ENCODE measurements around the gene ZIC4.

Gene ZIC4

DNA sequence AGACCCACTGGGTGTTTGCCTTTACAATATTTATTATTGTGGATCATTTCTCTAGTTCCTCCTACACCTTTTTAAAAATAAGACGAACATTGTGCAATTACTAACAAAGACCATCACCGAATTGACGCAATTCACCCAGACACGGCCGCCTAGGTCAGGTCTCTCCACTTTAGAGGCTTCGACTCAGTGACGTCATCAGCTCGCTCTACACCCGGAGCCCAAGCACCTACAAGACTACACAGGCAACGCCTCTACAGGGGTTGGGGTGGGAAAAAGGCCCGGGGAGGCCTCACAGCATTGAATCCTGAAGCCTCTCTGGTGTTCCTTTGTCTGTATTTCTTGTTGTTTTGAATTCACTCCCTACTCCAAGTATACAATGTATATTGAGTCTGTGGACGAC lies 16.6 kb downstream of the ZIC4 start:
- DNase-seq: no peak

DNA sequence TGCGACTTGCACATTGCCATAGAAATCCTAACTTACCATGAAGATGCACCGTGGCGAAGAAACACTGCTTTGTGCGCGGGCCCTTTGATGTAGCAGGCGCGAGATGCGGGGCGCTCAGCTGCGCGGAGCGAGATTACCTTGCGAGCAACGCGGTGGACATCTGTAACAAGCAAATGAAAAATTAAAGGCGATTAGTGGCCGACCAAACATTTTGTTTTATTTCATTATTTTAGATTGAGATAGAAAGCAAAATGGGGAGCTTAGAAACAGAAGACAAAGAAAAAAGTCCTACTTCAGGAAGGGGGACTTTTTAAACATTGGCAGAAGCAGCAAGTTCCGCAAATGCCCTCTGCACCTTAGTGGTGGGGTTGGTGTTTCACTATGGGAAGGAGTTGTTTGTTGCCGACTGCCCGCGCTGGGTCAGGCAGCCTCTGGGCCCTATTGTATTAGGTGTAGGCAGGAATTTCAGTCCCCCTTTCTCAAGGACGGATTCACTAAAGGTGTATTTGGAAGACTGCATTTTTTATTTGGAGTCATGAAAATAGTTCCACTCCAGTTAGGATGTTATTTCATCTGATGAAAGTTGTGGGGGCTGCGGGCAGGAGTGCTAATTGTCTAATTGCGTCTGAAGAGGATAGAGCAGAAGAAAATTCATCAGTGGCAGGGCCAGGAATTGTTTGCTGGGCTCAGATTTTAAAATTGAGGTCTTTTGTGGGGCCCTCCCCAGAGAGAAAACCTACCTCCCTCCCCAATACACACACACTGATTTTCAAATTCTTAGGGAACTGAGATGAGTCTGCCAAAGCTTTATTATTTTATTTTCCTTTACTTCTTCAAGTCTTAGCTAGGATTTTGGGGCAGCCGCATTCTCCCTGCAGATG lies 17.4 kb downstream of the ZIC4 start:
- DNase-seq: no peak

DNA sequence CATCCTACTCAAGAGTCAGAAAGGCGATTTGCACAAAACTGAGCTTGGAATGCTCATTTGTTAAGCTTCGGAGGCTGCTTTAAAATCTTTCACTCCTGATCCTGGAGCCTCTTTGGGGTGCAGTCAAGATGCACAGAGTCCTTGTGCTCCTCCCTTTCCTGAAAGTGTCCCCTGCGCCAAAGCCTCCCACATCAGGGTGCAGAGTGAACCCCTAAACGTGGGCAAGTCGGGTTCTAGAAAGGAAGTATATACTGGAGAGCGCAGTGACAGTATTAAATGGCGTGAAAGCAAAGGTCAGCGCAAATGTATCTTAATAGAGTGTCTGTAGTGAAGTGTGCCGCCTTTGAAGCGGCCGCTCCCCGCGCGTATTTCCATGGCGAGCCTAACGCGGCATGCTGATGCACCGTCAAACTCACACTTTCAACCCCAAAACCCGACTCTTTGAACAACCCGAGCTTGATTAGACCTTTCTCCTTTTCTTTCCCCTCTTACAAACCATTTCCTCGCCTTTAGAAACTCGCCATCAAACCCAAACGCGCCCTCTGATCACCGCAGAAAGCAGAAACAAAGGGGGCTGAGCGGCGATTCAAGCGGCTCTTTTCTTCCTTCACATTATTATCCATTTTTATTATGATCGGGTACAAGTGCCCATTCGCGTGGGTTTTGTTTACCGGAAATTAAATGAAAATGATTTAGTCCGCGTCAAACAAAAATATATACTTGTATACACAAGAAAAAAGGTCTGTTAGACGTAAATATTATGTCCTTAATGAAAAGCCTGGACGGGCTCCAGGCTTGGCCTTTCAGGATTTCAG lies 18.3 kb downstream of the ZIC4 start:
- DNase-seq: no peak

DNA sequence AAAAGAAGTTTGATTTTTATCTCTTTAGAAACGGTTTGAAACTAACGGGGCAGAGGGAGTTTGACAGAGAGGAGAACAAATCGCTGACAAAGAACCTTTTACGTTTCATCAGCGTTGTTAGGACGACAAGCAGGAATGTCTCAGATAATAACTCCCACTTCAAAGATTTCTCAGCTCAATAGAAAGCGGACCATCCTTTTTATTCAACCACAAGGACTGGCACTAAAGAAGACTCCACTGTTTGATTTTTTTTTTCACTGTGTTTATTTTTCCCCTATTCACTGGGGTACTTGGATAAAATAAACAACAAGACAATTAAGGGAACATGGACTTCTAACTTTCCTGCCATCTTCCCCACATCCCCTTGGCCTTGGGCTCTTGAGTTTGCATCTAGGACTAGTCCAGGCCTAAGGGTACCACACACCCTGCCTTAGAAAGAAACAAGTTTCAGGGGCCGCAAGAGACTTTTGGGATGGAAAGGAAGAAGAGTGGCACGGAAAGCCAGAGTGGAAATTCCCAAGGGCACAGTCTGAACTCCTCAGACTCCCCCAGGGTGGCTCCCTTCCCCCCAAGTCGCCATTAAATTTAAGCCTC lies 19.0 kb downstream of the ZIC4 start:
- no peak for DNase-seq

DNA sequence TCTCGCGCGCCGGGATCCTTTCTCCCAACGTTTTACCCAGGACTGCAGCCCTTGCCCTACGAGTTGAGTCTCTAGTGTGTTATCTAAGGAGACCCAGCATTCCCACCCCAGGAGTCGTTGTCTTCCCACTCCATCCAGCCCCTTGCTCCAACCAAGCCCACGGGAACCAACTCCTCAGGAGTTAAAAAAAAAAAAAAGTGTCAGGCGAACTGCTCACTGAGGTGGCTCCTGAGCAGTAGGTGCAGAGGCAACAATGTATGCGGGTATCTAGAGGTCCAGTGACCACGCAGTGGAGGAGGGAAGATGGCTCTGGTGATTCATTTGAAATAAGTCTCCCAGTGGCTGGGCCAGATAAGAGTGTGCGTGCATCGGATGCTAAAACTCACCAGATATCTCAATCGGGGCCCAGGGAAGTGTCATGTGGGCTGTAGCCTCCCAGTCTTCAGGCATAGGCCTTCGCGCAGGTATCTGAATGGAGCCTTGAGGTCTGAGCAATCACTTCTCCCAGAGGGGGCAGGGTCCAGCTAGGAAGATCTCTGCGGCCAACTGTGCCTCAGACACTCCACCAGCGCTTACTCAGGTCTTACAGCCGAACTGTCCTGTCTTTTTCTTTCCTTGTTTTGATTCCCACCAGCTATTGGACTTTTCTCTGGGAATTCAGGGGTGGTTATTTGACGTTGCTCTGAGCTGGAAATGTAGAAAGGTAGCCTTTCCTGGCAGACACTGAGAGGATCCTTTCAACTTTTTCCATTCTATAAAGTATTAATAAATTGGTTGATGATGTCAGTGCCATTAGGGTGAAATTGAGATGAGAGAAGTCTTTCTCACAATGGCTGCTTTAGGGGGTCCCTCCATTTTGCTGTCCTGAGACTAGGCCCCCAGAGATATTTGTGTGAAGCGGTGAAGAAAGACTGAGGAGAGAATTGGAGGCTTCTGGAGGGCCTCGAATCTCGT lies 21.0 kb downstream of the ZIC4 start:
- no peak for DNase-seq

DNA sequence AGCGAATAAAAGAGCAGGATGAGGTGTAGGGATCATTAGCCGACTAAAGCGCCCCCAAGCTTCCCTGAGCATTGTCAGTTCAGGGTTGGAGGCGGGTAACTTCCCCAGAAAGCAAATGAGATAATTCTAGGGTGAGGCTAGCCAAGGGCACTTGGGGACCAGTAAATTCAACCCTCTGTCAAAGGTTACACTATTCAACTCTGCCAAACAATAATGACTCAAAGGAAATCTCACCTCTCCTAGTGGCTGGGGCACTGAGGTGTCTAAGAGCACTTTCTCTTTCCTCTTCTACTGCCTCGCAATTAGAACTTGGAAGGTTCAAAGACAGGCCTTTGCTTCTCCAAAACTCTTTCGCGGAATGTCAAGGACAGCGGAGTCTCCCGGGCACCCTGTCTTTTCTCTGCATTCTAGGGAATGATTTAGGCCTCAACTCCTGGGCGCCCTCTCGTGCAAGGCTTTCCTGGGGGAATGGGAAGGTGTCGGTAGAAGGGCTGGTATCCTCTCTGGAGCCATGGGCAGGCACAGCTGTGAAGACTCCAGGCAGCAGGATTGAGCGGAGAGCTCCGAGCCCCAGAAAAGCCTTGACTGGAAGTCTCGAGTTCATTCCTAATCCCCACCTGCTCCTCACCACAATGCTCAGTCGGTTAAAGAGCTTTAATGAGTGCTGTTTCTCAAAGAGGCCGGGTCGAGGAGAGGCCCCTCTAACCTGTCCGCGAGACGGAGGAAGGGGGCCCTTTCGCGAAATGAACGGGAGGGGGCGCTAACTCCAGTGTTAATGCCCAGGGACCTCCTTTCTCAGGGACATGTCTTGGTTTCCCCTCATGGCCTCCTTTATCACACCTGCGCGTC lies 21.9 kb downstream of the ZIC4 start:
- no peak for DNase-seq

DNA sequence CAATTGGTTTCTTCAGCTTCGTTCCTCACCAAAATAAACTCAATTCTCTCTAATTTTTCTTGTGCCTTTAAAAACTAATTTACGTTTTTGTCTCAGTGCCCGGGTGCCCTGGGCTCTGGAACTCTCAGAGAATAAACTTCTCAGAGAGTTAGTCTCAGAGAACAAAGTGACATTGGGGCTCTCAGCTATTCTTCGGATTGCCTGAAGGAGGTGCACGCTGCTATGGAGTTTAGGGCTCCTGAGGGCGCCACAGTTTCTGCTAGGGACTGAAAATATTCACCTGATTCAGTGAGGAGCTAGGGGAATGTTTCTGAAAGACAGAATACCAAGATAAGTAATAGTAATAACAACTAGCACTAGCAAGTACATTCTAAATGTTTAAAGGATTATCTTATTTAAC lies 22.7 kb downstream of the ZIC4 start:
- DNase-seq: no peak

DNA sequence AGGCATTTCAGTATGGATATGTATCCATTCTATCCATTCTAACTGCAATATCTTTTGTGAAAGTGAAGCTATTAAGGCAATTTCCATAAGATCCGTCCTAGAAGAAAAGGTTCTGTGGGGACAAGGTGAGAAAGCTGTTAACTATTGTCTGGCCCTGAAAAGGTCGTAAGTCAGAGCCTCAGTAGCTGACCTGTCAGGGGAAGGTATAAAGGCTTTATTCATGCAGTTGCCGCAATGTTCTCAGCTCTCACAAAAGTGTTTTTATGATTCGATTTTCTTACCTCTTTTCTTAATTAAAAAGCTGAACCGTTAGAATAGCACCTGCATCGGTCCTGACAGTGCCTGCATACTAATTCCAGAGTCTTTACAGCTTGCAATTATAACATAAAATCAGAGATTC lies 24.7 kb downstream of the ZIC4 start:
- DNase-seq: no peak

DNA sequence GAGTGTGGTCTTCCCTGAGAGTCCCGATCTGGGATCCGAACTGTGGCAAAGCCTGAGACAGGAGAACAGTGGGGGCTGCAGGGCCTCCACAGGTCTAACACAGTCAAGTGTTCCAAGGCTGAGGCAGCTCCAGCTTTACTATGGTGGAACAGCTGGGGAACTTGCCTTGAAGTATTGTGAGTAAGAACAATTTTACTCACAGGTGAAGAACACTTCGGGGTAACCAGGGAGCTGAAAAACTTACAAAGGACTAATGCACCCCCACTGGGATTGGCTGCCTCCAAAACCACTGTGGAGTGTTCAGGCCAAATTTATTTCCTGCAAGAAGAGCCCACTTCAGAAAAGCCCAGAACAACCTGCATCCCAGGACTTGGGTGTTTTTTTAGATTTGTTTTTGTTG lies 25.4 kb downstream of the ZIC4 start:
- no peak for DNase-seq

DNA sequence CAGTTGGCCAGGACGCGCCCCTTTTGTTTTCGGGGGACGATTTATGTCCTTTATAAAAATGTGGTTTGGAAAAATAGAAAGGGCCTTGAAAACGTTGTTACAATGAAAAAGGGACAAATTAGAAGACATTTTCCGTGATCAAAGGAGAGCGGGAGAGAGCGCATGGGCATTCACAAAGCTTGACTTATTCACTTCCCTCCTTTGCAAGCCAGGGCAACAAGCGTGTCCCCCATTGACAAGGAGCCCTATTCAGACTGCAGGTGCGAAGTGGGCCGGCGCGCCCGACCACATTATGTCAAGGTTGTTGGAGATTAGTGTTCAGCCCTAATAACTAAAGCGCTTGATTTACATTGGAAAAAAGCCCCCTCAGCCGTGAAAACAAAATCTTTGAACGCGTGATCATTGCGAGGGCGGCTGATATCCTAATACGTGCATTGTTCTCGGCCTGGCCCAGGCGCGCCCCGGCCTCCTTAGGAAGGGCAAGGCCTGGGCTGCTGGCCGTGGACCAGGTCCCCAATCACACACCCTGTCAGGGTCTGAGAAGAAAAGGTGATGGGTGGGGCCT lies 25.9 kb downstream of the ZIC4 start:
- DNase-seq: no peak

DNA sequence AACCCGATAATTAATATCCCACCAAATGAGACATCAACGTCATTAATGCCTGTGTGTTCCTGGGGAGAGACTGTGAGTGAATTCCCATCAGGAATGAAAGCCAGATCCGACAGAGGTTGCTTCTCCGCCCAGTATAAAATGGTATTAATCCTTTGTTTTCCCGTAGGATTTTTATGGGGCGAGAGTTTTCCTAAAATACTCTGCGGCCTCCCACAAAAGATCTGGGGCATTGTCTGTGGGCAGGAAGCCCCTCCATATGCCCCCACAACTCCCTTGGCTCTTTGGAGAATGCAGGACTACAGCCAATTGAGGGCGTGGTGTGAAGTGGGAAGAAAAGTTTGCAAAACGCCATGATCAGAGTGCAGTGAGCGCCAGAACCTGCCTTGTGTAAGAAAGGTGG lies 26.7 kb downstream of the ZIC4 start:
- DNase-seq: no peak

DNA sequence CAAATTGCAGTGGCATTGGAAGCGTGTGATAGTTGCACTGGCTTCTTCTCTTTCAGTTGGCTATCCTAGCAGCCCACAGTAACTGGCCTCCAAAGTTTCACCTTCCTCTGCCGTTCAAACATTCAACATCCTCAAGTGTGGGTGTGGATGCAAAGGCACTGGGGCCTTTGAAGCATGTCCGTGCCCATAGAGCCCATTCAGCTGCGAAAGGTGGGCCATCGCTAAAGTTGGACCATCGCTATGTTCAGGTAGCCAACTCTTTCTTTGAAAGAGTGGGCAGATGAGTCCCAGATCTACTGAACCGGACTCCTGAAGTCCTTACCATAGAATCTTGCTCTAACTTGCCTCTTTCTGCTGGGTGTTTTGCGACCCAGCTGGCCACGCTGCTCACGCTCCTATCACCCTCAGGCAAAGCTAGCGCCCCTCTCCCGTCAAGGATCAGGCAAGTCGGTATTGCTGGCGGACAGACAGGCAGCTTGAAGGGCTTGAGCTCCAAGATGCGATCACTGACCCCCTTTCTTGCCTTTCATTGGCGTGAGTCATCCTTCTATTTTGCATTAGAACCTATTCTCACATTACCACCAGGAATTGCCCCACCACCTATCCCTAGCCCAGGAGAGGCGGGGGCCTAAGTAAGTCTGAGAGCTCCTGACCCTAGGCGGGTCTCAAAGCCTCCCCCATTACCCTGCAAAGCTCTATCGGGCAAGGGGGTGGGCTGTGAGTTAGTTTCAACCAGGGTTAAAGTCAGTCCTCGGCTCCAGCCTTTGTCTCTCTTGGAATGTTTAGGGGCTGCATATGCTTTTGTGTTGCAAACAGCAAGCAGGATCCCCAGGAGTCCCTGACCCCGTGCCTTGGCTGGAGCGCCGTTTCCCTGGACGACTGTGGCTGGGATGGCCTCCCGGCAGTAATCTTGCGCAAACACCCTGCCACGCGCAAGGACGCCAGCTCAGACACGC lies 28.7 kb downstream of the ZIC4 start:
- DNase-seq: no peak

DNA sequence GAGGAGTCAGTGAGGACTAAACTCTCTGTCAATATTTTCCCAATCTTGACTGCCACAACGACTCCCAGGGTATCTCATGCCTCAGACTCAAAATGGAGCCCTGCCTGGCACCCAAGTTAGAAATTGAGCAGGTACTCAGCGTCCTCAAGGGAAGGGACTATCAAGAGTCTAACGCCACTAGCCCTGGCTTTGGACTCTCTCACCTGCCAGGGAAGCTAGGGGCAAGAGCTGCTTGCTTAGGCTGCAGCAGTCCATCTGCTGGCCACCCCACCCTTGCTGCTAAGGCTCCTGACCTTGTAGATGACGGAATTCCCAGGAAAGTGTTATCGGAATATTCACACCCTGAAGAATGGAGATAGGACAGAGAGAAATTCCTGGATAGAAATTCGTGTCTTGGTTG lies 33.0 kb downstream of the ZIC4 start:
- DNase-seq: no peak

DNA sequence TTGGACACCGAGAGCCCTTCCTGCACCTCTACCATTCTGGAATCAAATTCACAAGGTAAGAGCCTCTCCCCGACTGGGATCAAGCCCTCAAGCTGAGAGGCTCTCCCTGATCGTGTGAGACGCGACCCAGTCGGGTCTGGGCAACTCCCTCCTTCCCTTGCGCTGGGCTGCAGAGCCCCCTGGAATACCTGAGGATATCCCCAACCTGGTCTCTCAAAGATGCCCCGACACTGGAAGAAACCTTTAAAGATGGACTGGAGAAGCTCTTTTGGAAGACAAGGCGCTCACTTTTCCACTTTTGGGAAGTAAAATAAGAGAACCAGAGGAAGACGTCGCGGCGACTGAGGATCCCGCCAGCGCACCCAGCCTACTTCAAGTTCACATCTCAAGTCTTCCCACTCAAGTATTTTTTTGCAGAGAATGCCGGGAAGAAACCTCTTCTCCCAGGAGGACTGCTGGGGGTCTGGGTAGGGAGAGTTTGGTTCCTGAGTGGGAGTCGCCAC lies 33.8 kb downstream of the ZIC4 start:
- no peak for DNase-seq

DNA sequence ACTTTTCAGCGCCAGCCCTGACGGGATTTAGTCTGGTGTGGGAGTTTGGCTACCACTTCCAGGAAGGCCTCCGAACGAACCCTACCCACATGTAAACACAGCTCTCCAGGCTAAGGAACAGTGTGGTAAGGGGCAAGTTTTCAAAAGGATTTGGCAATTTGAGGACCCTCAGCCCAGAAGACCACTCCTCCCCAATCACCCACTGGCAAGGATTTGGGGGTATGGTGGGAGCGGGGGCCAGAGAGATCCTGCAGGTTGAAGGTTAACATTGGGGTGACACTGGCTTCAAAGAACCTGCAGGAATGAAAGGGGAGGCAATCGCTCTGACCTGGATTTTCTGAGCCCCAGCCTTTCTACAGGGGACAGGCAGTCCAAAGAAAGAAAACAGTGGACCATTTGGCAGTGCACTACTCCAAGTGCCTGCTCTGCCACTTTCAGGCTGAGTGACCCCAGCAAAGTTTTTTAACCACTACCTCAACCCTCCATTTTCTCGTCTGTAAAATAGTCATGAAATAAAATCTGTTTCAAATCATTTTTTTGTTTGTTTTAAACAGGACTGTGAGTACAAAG lies 34.5 kb downstream of the ZIC4 start:
- DNase-seq: no peak

DNA sequence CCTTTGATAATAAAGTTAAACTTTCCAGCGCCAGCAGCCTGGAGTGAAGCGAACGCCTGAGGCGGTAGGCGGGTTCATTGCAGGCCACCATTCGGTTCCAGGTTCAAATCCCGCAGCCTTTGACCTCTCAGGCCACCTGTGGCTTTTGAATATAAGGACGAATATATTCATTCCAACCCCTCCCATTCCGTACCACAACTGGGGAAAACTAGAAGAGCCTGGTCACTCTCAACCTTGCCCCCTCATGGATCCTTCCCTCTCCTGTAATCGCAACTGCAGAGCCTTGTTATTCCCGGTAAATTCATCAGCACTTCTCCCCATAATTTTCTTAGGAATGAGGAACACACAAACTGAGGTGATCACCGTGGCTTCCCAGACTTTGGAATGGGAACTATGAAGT lies 35.2 kb downstream of the ZIC4 start:
- no peak for DNase-seq

DNA sequence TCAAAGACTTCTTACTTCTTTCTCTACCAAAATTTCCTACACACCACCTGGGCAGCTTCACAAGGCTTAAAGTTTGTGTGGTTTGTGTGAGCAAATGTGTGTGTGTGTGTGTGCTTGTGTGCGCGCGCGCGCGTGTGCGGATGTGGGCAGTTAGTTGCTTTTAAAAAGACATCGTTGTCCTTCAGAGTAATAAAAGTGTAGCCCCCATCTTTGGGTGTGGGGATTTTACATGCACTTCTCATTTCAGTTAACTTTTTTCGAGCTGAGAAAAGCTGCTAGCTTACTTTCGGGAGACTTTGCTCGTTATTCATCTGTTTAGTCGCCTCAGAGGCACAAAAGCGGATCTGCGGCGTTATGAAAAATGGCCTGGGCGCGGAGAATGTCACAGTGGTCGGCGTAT lies 36.0 kb downstream of the ZIC4 start:
- no peak for DNase-seq

DNA sequence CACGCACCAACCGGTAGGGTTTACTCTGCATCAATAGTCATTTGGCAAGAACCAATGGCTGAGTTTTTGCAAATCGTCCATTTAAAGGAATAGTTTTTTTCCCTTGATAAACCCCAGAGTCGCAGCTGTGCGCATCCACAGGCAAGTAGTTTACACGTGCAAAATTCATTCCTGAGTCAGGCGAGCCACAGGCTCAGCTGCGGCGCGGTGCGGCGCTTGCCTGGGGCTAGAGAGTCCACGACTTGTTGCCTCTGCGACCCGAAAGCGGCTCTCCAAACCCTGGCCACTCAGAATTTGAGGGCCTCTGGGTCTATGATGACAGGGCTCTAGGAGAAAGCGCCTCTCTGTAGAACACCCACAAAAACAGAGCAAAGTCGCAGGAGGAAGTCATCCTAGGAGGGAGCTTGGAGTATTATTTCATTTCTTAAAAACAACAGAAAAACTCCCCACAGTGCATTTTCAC lies 36.7 kb downstream of the ZIC4 start:
- no peak for DNase-seq

DNA sequence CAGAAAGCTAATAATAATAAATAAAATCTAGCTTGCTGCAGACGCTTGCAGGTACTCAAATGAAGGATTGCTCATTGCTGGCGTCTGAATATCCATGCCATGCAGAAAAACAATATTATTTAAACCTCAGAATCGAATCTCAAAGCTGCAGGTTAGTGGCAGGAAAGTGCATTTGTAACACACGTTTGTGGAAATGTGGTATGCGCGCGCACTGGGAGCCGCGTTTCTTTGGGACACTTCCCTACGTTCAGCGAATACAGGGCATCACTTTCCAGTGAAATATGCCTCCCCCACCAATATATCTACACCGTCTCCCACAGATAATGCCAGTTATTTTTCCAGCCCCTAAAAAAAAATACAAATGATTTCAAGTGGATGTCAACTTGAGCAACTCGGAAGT lies 37.1 kb downstream of the ZIC4 start:
- DNase-seq: no peak

Data from SW 1271 (cell line).